HCT116 (cell line): ENCODE results near the gene CWC22. TPM values are rescaled to one million over a fixed set of nuclear protein-coding genes. Genes with fewer than 3 reads are reported as not detected.

Experiments
- ATAC-seq: fragments of 200-7000 bp; cut with Tn5 transposase; 2 replicates; pipeline ENCODE4 v1.9.1; 2020; ENCODE audit warnings: mild to moderate bottlenecking, moderate library complexity
- BruUV-seq: library from RNA; stranded (reverse); fragments of 400-500 nt; replicated peaks from 2 replicates; lab custom pipeline; 2021; lab: Mats Ljungman, UMichigan
- CTCF ChIA-PET: fragments of 300-600 bp; sonication (Branson Sonifier 250); formaldehyde crosslinking; loops from one replicate; lab custom pipeline; 2021; ENCODE audit warnings: antibody characterized with exemption; lab: Charles Lee
- POLR2A ChIA-PET: fragments of 300-600, 350-600 bp; sonication (Branson Sonifier 250); formaldehyde crosslinking; loops from one replicate; lab custom pipeline; 2021; ENCODE audit warnings: antibody characterized with exemption; lab: Charles Lee
- RAD21 ChIA-PET, 2 experiments: fragments of 300-600 bp; sonication (Branson Sonifier 250); formaldehyde crosslinking; loops; one replicate each; lab custom pipeline; 2023; ENCODE audit warnings: low total read pairs in 2 of 2; ENCODE audit not compliant: uncharacterized antibody in 2 of 2, unreplicated experiment in 2 of 2, low non-redundant PET in 1 of 2; lab: Charles Lee
- DNase-seq: peaks from one replicate; pipeline ENCODE4 v3.0.0-alpha.2; 2010; ENCODE audit warnings: low read depth, low spot score
- H2AFZ ChIP-seq: fragments of 200-600 bp; shearing (Covaris generic), sonication (generic); 2 replicates; pipeline ENCODE4 v1.6.1; 2017; ENCODE audit warnings: low read depth, mixed run types, mixed read lengths, antibody characterized with exemption, low read length; ENCODE audit not compliant: poor library complexity, severe bottlenecking
- H3K27ac ChIP-seq: 2 replicates; pipeline ENCODE4 v1.5.1; 2012; ENCODE audit warnings: low read depth, low read length
- H3K27me3 ChIP-seq: fragments of 200-600 bp; sonication (generic); 2 replicates; pipeline ENCODE4 v1.6.1; 2016; ENCODE audit warnings: mixed run types, low read length, mixed read lengths; ENCODE audit not compliant: insufficient read depth
- H3K36me3 ChIP-seq, 2 experiments: fragments of 200-500 bp in 1 of 2; fragments of 200-600 bp in 1 of 2; sonication (Bioruptor generic) in 1 of 2; sonication (generic) in 1 of 2; 2 replicates each; pipeline versions ENCODE4 v1.5.1 to v1.6.1; 2014 to 2016; ENCODE audit warnings: low read length in 2 of 2, inconsistent platforms in 1 of 2, mixed read lengths in 1 of 2, mixed run types in 1 of 2; ENCODE audit not compliant: insufficient read depth in 2 of 2, control insufficient read depth in 1 of 2
- H3K4me1 ChIP-seq, 2 experiments: fragments of 200-600 bp in 1 of 2; sonication (generic) in 1 of 2; 2 replicates each; pipeline versions ENCODE4 v1.5.1 to v1.6.1; 2012 to 2017; ENCODE audit warnings: low read length in 2 of 2, inconsistent platforms in 1 of 2, mild to moderate bottlenecking in 1 of 2, mixed read lengths in 1 of 2, mixed run types in 1 of 2, moderate library complexity in 1 of 2; ENCODE audit not compliant: insufficient read depth in 2 of 2, control insufficient read depth in 1 of 2
- H3K4me2 ChIP-seq: fragments of 200-600 bp; sonication (generic); 2 replicates; pipeline ENCODE4 v1.6.1; 2017; ENCODE audit warnings: mixed run types, low read length, mixed read lengths
- H3K4me3 ChIP-seq, 2 experiments: fragments of 200-600 bp in 1 of 2; sonication (generic) in 1 of 2; replicated peaks in 1 of 2; 2 replicates each; pipeline ENCODE4 v1.5.1; 2011 to 2016; ENCODE audit warnings: low read length in 2 of 2, control low read depth in 1 of 2, low read depth in 1 of 2, mild to moderate bottlenecking in 1 of 2, mixed read lengths in 1 of 2, mixed run types in 1 of 2
- H3K79me2 ChIP-seq: fragments of 200-600 bp; sonication (generic); 2 replicates; pipeline ENCODE4 v1.6.1; 2017; ENCODE audit warnings: mild to moderate bottlenecking, mixed run types, low read length, moderate library complexity, mixed read lengths; ENCODE audit not compliant: insufficient read depth
- H3K9ac ChIP-seq: fragments of 200-600 bp; sonication (generic); 2 replicates; pipeline ENCODE4 v1.6.1; 2016; ENCODE audit warnings: low read length, mixed read lengths
- H3K9me2 ChIP-seq: fragments of 200-600 bp; sonication (generic), shearing (Covaris generic); 2 replicates; pipeline ENCODE4 v1.6.1; 2017; ENCODE audit warnings: mixed run types, mild to moderate bottlenecking, moderate library complexity; ENCODE audit not compliant: insufficient read depth
- H3K9me3 ChIP-seq, 2 experiments: fragments of 200-500 bp in 1 of 2; fragments of 200-600 bp in 1 of 2; sonication (Bioruptor generic) in 1 of 2; sonication (generic) in 1 of 2; 2 replicates each; pipeline ENCODE4 v1.6.1; 2014 to 2017; ENCODE audit warnings: low read length in 2 of 2, mixed read lengths in 2 of 2, inconsistent platforms in 1 of 2, low read depth in 1 of 2, mild to moderate bottlenecking in 1 of 2, mixed run types in 1 of 2, moderate library complexity in 1 of 2; ENCODE audit not compliant: control insufficient read depth in 1 of 2, insufficient read depth in 1 of 2
- H4K20me1 ChIP-seq: fragments of 200-600 bp; sonication (generic), shearing (Covaris generic); 2 replicates; pipeline ENCODE4 v1.6.1; 2017; ENCODE audit warnings: mixed run types, mild to moderate bottlenecking, moderate library complexity; ENCODE audit not compliant: insufficient read depth
- CBX3 ChIP-seq: IDR thresholded peaks from 2 replicates; pipeline ENCODE4 v1.6.1; 2012; ENCODE audit warnings: low read depth
- EGR1 ChIP-seq: IDR thresholded peaks from 2 replicates; pipeline ENCODE4 v1.6.1; 2012; ENCODE audit warnings: low read depth
- ELF1 ChIP-seq: IDR thresholded peaks from 2 replicates; pipeline ENCODE4 v1.6.1; 2012; ENCODE audit warnings: low read depth, borderline replicate concordance
- EZH2 ChIP-seq: fragments of 200-600 bp; sonication (generic); IDR thresholded peaks from 2 replicates; pipeline ENCODE4 v1.6.1; 2017; ENCODE audit warnings: antibody characterized with exemption, mixed run types
- FOSL1 ChIP-seq: IDR thresholded peaks from 2 replicates; pipeline ENCODE4 v1.6.1; 2012; ENCODE audit warnings: low read depth
- JUND ChIP-seq: IDR thresholded peaks from 2 replicates; pipeline ENCODE4 v1.6.1; 2012
- POLR2A ChIP-seq: IDR thresholded peaks from 2 replicates; pipeline ENCODE4 v1.7.0; 2011; ENCODE audit warnings: borderline replicate concordance; ENCODE audit not compliant: insufficient read depth, insufficient read length; ENCODE audit errors: extremely low read depth
- POLR2AphosphoS5 ChIP-seq: IDR thresholded peaks from 2 replicates; pipeline ENCODE4 v1.6.1; 2011; ENCODE audit warnings: mild to moderate bottlenecking, low read depth, low read length, moderate library complexity
- SIN3A ChIP-seq: IDR thresholded peaks from 2 replicates; pipeline ENCODE4 v1.6.1; 2012; ENCODE audit warnings: low read depth
- SP1 ChIP-seq: IDR thresholded peaks from 2 replicates; pipeline ENCODE4 v1.6.1; 2012; ENCODE audit warnings: low read depth
- SRF ChIP-seq: IDR thresholded peaks from 2 replicates; pipeline ENCODE4 v1.6.1; 2012; ENCODE audit warnings: low read depth
- ZNF274 ChIP-seq: fragments of 200-500 bp; sonication (Bioruptor generic); IDR thresholded peaks from 2 replicates; pipeline ENCODE4 v1.6.1; 2014; ENCODE audit warnings: mild to moderate bottlenecking, low read depth, low read length, inconsistent platforms
- intact Hi-C: fragments of 100-400 bp; cut with micrococcal nuclease; formaldehyde crosslinking; loops from 2 replicates; pipeline ENCODE4 v1.10.0; 2022
- total RNA-seq: library from RNA; stranded (reverse); gene quantifications from one replicate; pipeline ENCODE4 v1.2.1, GENCODE V29; 2021; ENCODE audit not compliant: unreplicated experiment
- TF ChIP-seq, protein P1 (sequence below), 3 experiments: fragments of 200-600 bp in 1 of 3; sonication (generic) in 1 of 3; IDR thresholded peaks in 2 of 3; conservative IDR thresholded peaks in 1 of 3; 2 replicates each; pipeline ENCODE4 v1.5.1; 2012 to 2017; ENCODE audit warnings: low read depth in 2 of 3, low read length in 2 of 3, antibody characterized with exemption in 1 of 3, borderline replicate concordance in 1 of 3, control low read depth in 1 of 3, mild to moderate bottlenecking in 1 of 3, mixed read lengths in 1 of 3, mixed run types in 1 of 3, moderate library complexity in 1 of 3; ENCODE audit not compliant: insufficient read depth in 1 of 3

CWC22 gene
- total RNA-seq, 1 experiment from 2014 or later = 24.7 TPM

DNA sequence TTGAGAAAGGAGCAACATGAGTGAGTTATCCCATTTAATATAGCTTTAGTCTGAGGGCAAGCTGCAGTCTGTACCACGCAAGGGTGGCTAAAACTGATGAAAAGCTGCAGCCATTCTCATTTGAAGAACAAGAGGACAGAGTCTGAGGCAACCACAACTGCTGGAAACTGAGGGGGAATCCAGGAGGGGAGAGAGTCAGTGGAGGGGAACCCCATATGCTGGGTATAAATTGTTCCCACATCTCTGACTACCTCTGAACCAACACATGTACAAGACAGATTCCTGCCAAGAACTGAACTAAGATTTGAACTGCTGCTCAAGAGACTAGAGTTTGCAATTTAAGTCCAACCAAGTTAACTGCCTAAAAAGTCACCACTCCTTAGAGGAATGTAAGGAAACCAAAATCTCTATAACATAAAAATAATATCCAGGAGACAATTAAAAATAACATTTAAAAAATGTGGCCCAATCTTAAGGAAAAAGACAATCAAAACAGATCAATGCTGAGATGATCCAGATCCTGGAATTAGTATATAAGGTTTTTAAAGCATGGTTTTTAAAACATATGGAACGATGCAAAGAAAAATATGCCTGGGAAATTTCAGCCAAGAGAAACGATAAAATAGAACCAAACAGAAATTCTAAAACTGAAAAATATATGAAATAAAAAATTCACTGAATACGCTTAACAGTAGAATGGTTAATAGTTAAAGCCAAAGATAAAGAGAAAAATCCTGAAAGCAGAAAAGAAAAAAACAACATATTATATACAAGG is 11.2 kb downstream of the CWC22 start (continued):
- TF ChIP-seq SP1 = no peak
- TF ChIP-seq POLR2AphosphoS5 = no peak
- TF ChIP-seq SIN3A = no peak
- no peak for TF ChIP-seq EGR1
- TF ChIP-seq EZH2 = no peak
- TF ChIP-seq POLR2A = no peak
- no peak for TF ChIP-seq FOSL1
- TF ChIP-seq JUND = no peak
- no peak for TF ChIP-seq ZNF274
- no peak for TF ChIP-seq CBX3

DNA sequence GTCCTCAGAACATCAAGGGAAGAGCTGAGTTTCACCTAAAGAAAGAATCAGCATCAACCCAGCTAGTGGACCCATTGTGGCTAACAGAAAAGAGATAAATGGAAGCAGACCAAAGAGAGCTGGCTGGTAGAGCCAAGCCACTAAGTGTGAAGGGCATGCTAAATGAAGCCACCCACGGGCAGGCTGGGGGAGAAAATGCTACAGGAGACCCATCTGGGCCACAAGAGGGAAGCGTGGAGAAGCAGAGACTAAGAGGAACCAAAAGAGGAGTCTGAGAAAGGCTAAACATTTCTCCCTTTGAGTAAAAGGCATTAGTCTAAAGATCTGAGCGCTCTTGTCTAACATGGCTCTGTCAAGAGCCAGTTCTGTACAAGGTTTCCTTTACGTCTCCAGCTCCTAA is 15.8 kb downstream of the CWC22 start:
- Histone ChIP-seq H3K9ac (no peak overlapping the region), H3K27ac (no peak overlapping the region), H3K9me2 (no peaks in the 10 kb centered on the region), H2AFZ (no peak overlapping the region), H3K4me2 (no peak overlapping the region), H3K36me3 (peaks cover 10 to 22% of the 10 kb centered on the region in 2 experiments; a peak in 3 of 4 replicates), H3K9me3 (no peaks in the 10 kb centered on the region), H4K20me1 (no peaks in the 10 kb centered on the region), H3K79me2 (peaks cover 67% of the 10 kb centered on the region), H3K27me3 (no peaks in the 10 kb centered on the region), H3K4me1 (no peaks in the 10 kb centered on the region), H3K4me3 (no peak overlapping the region)
- ChIA-PET RAD21 (no interaction called here), POLR2A (no interaction called here), CTCF (no interaction called here)
- no TSS peak for BruUV-seq
- peak; percentile 66 for ATAC-seq
- TF ChIP-seq, protein P1, sequence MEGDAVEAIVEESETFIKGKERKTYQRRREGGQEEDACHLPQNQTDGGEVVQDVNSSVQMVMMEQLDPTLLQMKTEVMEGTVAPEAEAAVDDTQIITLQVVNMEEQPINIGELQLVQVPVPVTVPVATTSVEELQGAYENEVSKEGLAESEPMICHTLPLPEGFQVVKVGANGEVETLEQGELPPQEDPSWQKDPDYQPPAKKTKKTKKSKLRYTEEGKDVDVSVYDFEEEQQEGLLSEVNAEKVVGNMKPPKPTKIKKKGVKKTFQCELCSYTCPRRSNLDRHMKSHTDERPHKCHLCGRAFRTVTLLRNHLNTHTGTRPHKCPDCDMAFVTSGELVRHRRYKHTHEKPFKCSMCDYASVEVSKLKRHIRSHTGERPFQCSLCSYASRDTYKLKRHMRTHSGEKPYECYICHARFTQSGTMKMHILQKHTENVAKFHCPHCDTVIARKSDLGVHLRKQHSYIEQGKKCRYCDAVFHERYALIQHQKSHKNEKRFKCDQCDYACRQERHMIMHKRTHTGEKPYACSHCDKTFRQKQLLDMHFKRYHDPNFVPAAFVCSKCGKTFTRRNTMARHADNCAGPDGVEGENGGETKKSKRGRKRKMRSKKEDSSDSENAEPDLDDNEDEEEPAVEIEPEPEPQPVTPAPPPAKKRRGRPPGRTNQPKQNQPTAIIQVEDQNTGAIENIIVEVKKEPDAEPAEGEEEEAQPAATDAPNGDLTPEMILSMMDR (IDR thresholded peaks at IDR 0.05 in 2 of 3, conservative IDR thresholded peaks at IDR 0.05 in 1 of 3; ENCODE audit: borderline replicate concordance in 1 of 3, insufficient read depth in 1 of 3, low read depth in 2 of 3, low read length in 2 of 3) = peak in 2 of 3 experiments; percentile 24 to 36; a peak in 3 of 6 replicates
- TF ChIP-seq EGR1 = no peak
- TF ChIP-seq ELF1 = no peak
- TF ChIP-seq SRF = no peak
- no peak for DNase-seq
- intact Hi-C loops = loop anchor here (5.0 kb wide), 1 partner anchor 86 kb away; no protein-coding TSS in a partner anchor
